Measurements from ENCODE around the gene EYA2.

DNA sequence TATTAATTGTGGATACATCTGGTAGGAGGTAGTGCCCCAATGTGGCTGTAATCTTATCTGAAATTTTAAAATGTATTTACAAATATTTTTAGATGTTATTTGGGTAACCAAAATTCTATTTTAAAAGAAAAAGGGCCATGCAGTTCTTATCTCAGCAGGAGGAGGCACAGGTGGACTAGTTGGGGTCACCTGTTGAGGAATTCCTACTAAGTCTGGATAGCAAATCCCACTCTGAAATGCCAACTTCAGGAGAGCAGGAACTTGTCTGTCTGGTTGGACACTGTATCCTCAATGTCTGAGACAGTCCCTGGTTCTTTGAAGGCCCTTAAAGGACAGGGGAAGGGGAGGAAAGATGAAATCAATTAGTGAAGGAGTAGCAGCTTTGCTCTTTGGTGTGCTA is 82.6 kb downstream of the EYA2 start:
- TF ChIP-seq, protein P1, sequence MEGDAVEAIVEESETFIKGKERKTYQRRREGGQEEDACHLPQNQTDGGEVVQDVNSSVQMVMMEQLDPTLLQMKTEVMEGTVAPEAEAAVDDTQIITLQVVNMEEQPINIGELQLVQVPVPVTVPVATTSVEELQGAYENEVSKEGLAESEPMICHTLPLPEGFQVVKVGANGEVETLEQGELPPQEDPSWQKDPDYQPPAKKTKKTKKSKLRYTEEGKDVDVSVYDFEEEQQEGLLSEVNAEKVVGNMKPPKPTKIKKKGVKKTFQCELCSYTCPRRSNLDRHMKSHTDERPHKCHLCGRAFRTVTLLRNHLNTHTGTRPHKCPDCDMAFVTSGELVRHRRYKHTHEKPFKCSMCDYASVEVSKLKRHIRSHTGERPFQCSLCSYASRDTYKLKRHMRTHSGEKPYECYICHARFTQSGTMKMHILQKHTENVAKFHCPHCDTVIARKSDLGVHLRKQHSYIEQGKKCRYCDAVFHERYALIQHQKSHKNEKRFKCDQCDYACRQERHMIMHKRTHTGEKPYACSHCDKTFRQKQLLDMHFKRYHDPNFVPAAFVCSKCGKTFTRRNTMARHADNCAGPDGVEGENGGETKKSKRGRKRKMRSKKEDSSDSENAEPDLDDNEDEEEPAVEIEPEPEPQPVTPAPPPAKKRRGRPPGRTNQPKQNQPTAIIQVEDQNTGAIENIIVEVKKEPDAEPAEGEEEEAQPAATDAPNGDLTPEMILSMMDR (IDR thresholded peaks at IDR 0.05), result no peak
- TF ChIP-seq POLR2A (IDR thresholded peaks at IDR 0.05), result no peak

All from adrenal gland (tissue), 5 donors.